Prostate gland (tissue), 2 donors: Measurements from ENCODE around the gene HLA-DRA. TPM values are rescaled to one million over a fixed set of nuclear protein-coding genes. Genes with fewer than 3 reads are reported as not detected.

Experiments
- DNase-seq: peaks from one replicate; pipeline ENCODE4 v3.0.0-alpha.2; 2019; ENCODE audit warnings: low spot score
- H3K27ac ChIP-seq, 2 donors: fragments of 200-600 bp; sonication (generic); 2 replicates each; pipeline ENCODE4 v1.5.1; 2017 to 2019
- H3K27me3 ChIP-seq: fragments of 200-600 bp; sonication (generic); replicated peaks from 2 replicates; pipeline ENCODE4 v1.5.1; 2019; ENCODE audit not compliant: insufficient read depth
- H3K36me3 ChIP-seq, 2 donors: fragments of 200-600 bp; sonication (generic); 1 replicate in 1 of 2; 2 replicates in 1 of 2; pipeline versions ENCODE4 v1.5.1 to v1.8.1; 2017 to 2019
- H3K4me1 ChIP-seq: fragments of 200-600 bp; sonication (generic); replicated peaks from 2 replicates; pipeline ENCODE4 v1.5.1; 2019
- H3K4me3 ChIP-seq, 2 donors: fragments of 200-600 bp; sonication (generic); 2 replicates each; pipeline ENCODE4 v1.5.1; 2017 to 2019
- H3K9me3 ChIP-seq: fragments of 200-600 bp; sonication (generic); 2 replicates; pipeline ENCODE4 v1.5.1; 2017
- CTCF ChIP-seq, 4 experiments: fragments of 200-600 bp in 2 of 4; fragments of 450-650 bp in 2 of 4; sonication (generic) in 2 of 4; IDR thresholded peaks; 1 replicate in 3 of 4; 2 replicates in 1 of 4; pipeline ENCODE4 v1.5.1; 2016 to 2019; ENCODE audit warnings: antibody characterized with exemption in 4 of 4, mild to moderate bottlenecking in 2 of 4, moderate library complexity in 2 of 4
- POLR2A ChIP-seq: fragments of 450-650 bp; IDR thresholded peaks from one replicate; pipeline ENCODE4 v1.6.1; 2016; ENCODE audit warnings: antibody characterized with exemption, mild to moderate bottlenecking
- POLR2AphosphoS5 ChIP-seq: sonication (generic); formaldehyde crosslinking; IDR thresholded peaks from one replicate; pipeline ENCODE4 v1.6.1; 2017; ENCODE audit warnings: antibody characterized with exemption
- WGBS: methylation state at CpG from one replicate; pipeline ENCODE4 v1.1.5; 2018; 5-methylcytosine and 5-hydroxymethylcytosine counted together
- intact Hi-C: fragments of 100-400 bp; cut with DNase I; formaldehyde crosslinking; loops from one replicate; pipeline ENCODE4 v1.14.2; 2022
- total RNA-seq, 2 donors: library from RNA; depleted of rRNA; stranded (reverse); fragments of >200 nt; gene quantifications; one replicate each; pipeline ENCODE4 v1.1.0, GENCODE V29; 2016

Gene HLA-DRA
- total RNA-seq, 2 donors from 2014 or later, result 116 to 145 TPM

- no peaks in the 10 kb centered on the region for H3K4me1 ChIP-seq
- WGBS, result 62% methylated on average over 26 of the region's 26 CpGs
- no peaks in the 10 kb centered on the region for H3K36me3 ChIP-seq
- intact Hi-C loops, result no loop called here
- H3K9me3 ChIP-seq, result no peaks in the 10 kb centered on the region
- H3K27me3 ChIP-seq, result no peaks in the 10 kb centered on the region
- H3K27ac ChIP-seq, result no peak overlapping the region
- no peak for DNase-seq
- TF ChIP-seq POLR2AphosphoS5 (no peak), POLR2A (no peak), CTCF (IDR thresholded peaks at IDR 0.05) (no peak)
- H3K4me3 ChIP-seq, result no peak overlapping the region
These were observed 44.4 kb downstream of the HLA-DRA start for GRCh38 chr6:32483968-32484613.

GRCh38 chr6:32484614-32484998 lies 44.9 kb downstream of the HLA-DRA start:
- Histone ChIP-seq H3K4me3 (no peak overlapping the region), H3K4me1 (no peaks in the 10 kb centered on the region), H3K9me3 (no peaks in the 10 kb centered on the region), H3K27me3 (no peaks in the 10 kb centered on the region), H3K27ac (no peak overlapping the region), H3K36me3 (no peaks in the 10 kb centered on the region)
- no peak for DNase-seq
- no peak for TF ChIP-seq CTCF (IDR thresholded peaks at IDR 0.05)
- TF ChIP-seq POLR2AphosphoS5, result no peak
- TF ChIP-seq POLR2A, result no peak
- intact Hi-C loops, result no loop called here
- 65% methylated on average over 4 of the region's 4 CpGs for WGBS

- no peak for DNase-seq
- Histone ChIP-seq H3K27ac (no peak overlapping the region), H3K4me3 (no peak overlapping the region), H3K36me3 (no peaks in the 10 kb centered on the region), H3K27me3 (no peaks in the 10 kb centered on the region), H3K4me1 (no peaks in the 10 kb centered on the region), H3K9me3 (no peaks in the 10 kb centered on the region)
- 16% methylated on average over 1 of the region's 1 CpG for WGBS
- intact Hi-C loops, result no loop called here
- no peak for TF ChIP-seq POLR2AphosphoS5
- no peak for TF ChIP-seq POLR2A
- TF ChIP-seq CTCF (IDR thresholded peaks at IDR 0.05), result no peak
These were observed 48.4 kb downstream of the HLA-DRA start for GRCh38 chr6:32488083-32488482.

GRCh38 chr6:32491700-32492099 lies 52.0 kb downstream of the HLA-DRA start:
- 0% methylated on average over 1 of the region's 1 CpG for WGBS
- intact Hi-C loops, result no loop called here
- H3K4me1 ChIP-seq, result no peaks in the 10 kb centered on the region
- H3K27me3 ChIP-seq, result no peaks in the 10 kb centered on the region
- H3K9me3 ChIP-seq, result no peaks in the 10 kb centered on the region
- TF ChIP-seq CTCF (IDR thresholded peaks at IDR 0.05) (no peak), POLR2A (no peak), POLR2AphosphoS5 (no peak)
- H3K36me3 ChIP-seq, result no peaks in the 10 kb centered on the region
- no peak for DNase-seq
- H3K4me3 ChIP-seq, result no peak overlapping the region
- no peak overlapping the region for H3K27ac ChIP-seq

- TF ChIP-seq POLR2A, result no peak
- no peak for TF ChIP-seq CTCF (IDR thresholded peaks at IDR 0.05)
- TF ChIP-seq POLR2AphosphoS5, result no peak
- no peak for DNase-seq
- H3K36me3 ChIP-seq, result no peaks in the 10 kb centered on the region
- no peak overlapping the region for H3K4me3 ChIP-seq
- H3K4me1 ChIP-seq, result no peaks in the 10 kb centered on the region
- H3K27me3 ChIP-seq, result no peaks in the 10 kb centered on the region
- H3K27ac ChIP-seq, result no peak overlapping the region
- no peaks in the 10 kb centered on the region for H3K9me3 ChIP-seq
- intact Hi-C loops, result no loop called here
These were observed 52.7 kb downstream of the HLA-DRA start for GRCh38 chr6:32492351-32492750.
